Left lung (tissue), 10 donors: ENCODE measurements around the gene CDK6. TPM values are rescaled to one million over a fixed set of nuclear protein-coding genes. Genes with fewer than 3 reads are reported as not detected.

Experiments
- ATAC-seq: fragments of 200-7000 bp; cut with Tn5 transposase; one replicate; pipeline ENCODE4 v1.9.1; 2020; ENCODE audit warnings: moderate library complexity
- DNase-seq, 4 donors: peaks; one replicate each; pipeline ENCODE4 v3.0.0-alpha.2; 2013 to 2020
- H3K27ac ChIP-seq, 2 donors: fragments of 200-600 bp; sonication (generic) in 1 of 2; one replicate each; pipeline versions ENCODE4 v1.5.0 to v1.8.0; 2020 to 2021
- H3K27me3 ChIP-seq, 2 donors: fragments of 200-600 bp; sonication (generic) in 1 of 2; one replicate each; pipeline versions ENCODE4 v1.5.0 to v1.8.0; 2020 to 2021
- H3K36me3 ChIP-seq, 2 donors: fragments of 200-600 bp; sonication (generic) in 1 of 2; one replicate each; pipeline versions ENCODE4 v1.5.0 to v1.8.0; 2020 to 2021
- H3K4me1 ChIP-seq, 2 donors: fragments of 200-600 bp; one replicate each; pipeline ENCODE4 v1.8.0; 2021
- H3K4me3 ChIP-seq, 2 donors: fragments of 200-600 bp; sonication (generic) in 1 of 2; one replicate each; pipeline versions ENCODE4 v1.5.0 to v1.8.0; 2020 to 2021; ENCODE audit warnings: mild to moderate bottlenecking in 1 of 2
- H3K9me3 ChIP-seq, 2 donors: fragments of 200-600 bp; sonication (generic) in 1 of 2; one replicate each; pipeline versions ENCODE4 v1.5.0 to v1.8.0; 2020 to 2021
- CTCF ChIP-seq, 2 donors: fragments of 200-600 bp; sonication (generic) in 1 of 2; IDR thresholded peaks; one replicate each; pipeline versions ENCODE4 v1.5.0 to v1.8.0; 2021; ENCODE audit warnings: antibody characterized with exemption in 2 of 2
- intact Hi-C, 2 donors: fragments of 100-400 bp; cut with DNase I; formaldehyde crosslinking; loops; one replicate each; pipeline versions ENCODE4 v1.11.2 to v1.14.2; 2022
- polyA plus RNA-seq, 6 donors: library from polyadenylated mRNA; unstranded; fragments of 120-200 nt; gene quantifications; one replicate each; pipeline ENCODE4 v1.2.1, GENCODE V29; 2013; ENCODE audit not compliant: insufficient read length in 6 of 6
- total RNA-seq, 2 donors: library from RNA; stranded (reverse); fragmentation: NEBNext Ultra II Directional; extraction: Animal tissue kit (Norgen Biotek cat#: 25700); gene quantifications; one replicate each; pipeline ENCODE4 v1.2.1, GENCODE V29; 2021
- donor health status: DM: no; HTN: yes; CAD: no.
- donor health status: DM: no; HTN: no; CAD: no.

Gene CDK6
- total and polyA plus RNA-seq, 8 donors = 20.3 to 52.2 (median 43.7) TPM

- no peak for TF ChIP-seq CTCF (IDR thresholded peaks at IDR 0.05)
- Histone ChIP-seq H3K4me1 (peaks cover 0 to 14% of the 10 kb centered on the region in 2 donors), H3K27me3 (no peaks in the 10 kb centered on the region), H3K4me3 (no peak overlapping the region), H3K36me3 (no peaks in the 10 kb centered on the region), H3K9me3 (no peaks in the 10 kb centered on the region), H3K27ac (no peak overlapping the region)
- DNase-seq = no peak
- intact Hi-C loops = no loop called here
- peak; percentile 28 for ATAC-seq
Measured at GRCh38 chr7:92714767-92715166, 121.6 kb downstream of the CDK6 start.

- no peaks in the 10 kb centered on the region for H3K27me3 ChIP-seq
- intact Hi-C loops = no loop called here
Measured at GRCh38 chr7:92714280-92714679, 122.1 kb downstream of the CDK6 start.

GRCh38 chr7:92709912-92710311 is 126.5 kb downstream of the CDK6 start:
- H3K9me3 ChIP-seq = no peaks in the 10 kb centered on the region
- ATAC-seq (no peak), DNase-seq (no peak)
- H3K4me1 ChIP-seq = no peaks in the 10 kb centered on the region
- no peaks in the 10 kb centered on the region for H3K27me3 ChIP-seq
- intact Hi-C loops = no loop called here
- H3K27ac ChIP-seq = no peak overlapping the region
- no peak overlapping the region for H3K4me3 ChIP-seq
- TF ChIP-seq CTCF (IDR thresholded peaks at IDR 0.05) = no peak
- H3K36me3 ChIP-seq = no peaks in the 10 kb centered on the region

More at GRCh38 chr7:92714280-92714679, 122.1 kb downstream of the CDK6 start:
- ATAC-seq = no peak
- no peak for TF ChIP-seq CTCF (IDR thresholded peaks at IDR 0.05)
- no peak for DNase-seq
- Histone ChIP-seq H3K4me1 (peaks cover 0 to 14% of the 10 kb centered on the region in 2 donors), H3K27ac (no peak overlapping the region), H3K4me3 (no peak overlapping the region), H3K9me3 (no peaks in the 10 kb centered on the region), H3K36me3 (no peaks in the 10 kb centered on the region)

- TF ChIP-seq CTCF (IDR thresholded peaks at IDR 0.05) = no peak
- H3K4me1 ChIP-seq = no peaks in the 10 kb centered on the region
- intact Hi-C loops = no loop called here
- no peaks in the 10 kb centered on the region for H3K27me3 ChIP-seq
- no peak for ATAC-seq
- no peak overlapping the region for H3K4me3 ChIP-seq
- no peaks in the 10 kb centered on the region for H3K36me3 ChIP-seq
- no peaks in the 10 kb centered on the region for H3K9me3 ChIP-seq
- H3K27ac ChIP-seq = no peak overlapping the region
- no peak for DNase-seq
Measured at GRCh38 chr7:92709150-92709549, 127.2 kb downstream of the CDK6 start.

- ATAC-seq = no peak
- Histone ChIP-seq H3K27ac (no peak overlapping the region), H3K4me1 (no peaks in the 10 kb centered on the region), H3K27me3 (no peaks in the 10 kb centered on the region), H3K4me3 (no peak overlapping the region), H3K9me3 (no peaks in the 10 kb centered on the region), H3K36me3 (no peaks in the 10 kb centered on the region)
- no peak for DNase-seq
- TF ChIP-seq CTCF (IDR thresholded peaks at IDR 0.05) = no peak
- intact Hi-C loops = no loop called here
Measured at GRCh38 chr7:92708111-92709042, 128.0 kb downstream of the CDK6 start.
